ENCODE results near the gene CBX7. TPM values are rescaled to one million over a fixed set of nuclear protein-coding genes. Genes with fewer than 3 reads are reported as not detected.

Gene CBX7
- polyA plus RNA-seq, 3 donors: 3.1 to 18.0 (median 4.0) TPM

DNA sequence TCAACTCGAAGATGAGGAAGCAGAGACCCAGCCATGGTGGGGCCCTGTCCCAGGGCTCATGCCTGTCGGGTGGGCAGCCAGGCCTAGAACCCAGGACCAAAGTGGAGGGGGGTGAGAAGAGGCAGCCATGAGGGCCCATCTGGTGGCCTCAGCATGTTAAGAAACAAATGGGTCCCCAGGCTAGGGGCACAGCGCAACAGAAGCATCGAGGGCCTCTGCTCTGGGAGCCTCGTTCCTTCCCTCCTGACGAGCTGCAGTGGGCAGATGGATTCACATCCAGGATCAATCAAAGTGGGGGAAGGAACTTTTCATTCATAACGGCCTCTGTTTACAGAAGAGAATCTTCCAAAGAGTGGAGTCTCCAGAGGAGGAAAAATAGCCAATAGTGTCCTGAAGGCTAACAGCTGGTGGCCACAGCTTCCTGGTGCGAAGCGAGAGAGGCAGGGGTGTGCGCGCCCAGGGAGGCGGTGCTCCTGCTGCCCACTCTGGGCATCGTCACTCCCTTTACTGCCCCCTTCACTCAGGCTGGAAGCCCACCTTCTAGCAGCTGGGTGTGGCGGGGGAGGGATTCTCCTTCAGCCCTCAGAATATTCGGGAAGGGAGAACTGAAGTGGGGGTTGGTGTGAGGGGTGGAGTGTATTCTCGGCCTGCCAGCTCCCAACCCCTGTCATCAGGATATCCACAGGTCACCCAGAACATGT is 4.3 kb downstream of the CBX7 start:
- TF ChIP-seq, protein P1, sequence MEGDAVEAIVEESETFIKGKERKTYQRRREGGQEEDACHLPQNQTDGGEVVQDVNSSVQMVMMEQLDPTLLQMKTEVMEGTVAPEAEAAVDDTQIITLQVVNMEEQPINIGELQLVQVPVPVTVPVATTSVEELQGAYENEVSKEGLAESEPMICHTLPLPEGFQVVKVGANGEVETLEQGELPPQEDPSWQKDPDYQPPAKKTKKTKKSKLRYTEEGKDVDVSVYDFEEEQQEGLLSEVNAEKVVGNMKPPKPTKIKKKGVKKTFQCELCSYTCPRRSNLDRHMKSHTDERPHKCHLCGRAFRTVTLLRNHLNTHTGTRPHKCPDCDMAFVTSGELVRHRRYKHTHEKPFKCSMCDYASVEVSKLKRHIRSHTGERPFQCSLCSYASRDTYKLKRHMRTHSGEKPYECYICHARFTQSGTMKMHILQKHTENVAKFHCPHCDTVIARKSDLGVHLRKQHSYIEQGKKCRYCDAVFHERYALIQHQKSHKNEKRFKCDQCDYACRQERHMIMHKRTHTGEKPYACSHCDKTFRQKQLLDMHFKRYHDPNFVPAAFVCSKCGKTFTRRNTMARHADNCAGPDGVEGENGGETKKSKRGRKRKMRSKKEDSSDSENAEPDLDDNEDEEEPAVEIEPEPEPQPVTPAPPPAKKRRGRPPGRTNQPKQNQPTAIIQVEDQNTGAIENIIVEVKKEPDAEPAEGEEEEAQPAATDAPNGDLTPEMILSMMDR (IDR thresholded peaks at IDR 0.05): no peak
- Histone ChIP-seq H3K27ac (ENCODE audit: low read depth in 1 of 2, low read length in 2 of 2) (no peak overlapping the region), H3K9ac (ENCODE audit: insufficient read depth, low read length, poor library complexity, severe bottlenecking) (no peak overlapping the region), H3K36me3 (replicated peaks in 1 of 2; ENCODE audit: control insufficient read depth in 1 of 2, insufficient read depth in 2 of 2, low read length in 2 of 2) (peaks cover 2 to 20% of the 10 kb centered on the region in 2 donors), H3K4me1 (ENCODE audit: control insufficient read depth in 1 of 2, insufficient read depth in 2 of 2, low read length in 2 of 2) (peaks cover 35 to 45% of the 10 kb centered on the region in 2 donors), H2AFZ (ENCODE audit: insufficient read depth, low read depth, low read length, poor library complexity, severe bottlenecking) (no peak overlapping the region), H3K79me2 (ENCODE audit: insufficient read depth, low read length) (no peaks in the 10 kb centered on the region), H4K20me1 (ENCODE audit: insufficient read depth, low read length) (no peaks in the 10 kb centered on the region), H3K4me2 (replicated peaks; ENCODE audit: extremely low read depth, low read length, poor library complexity, severe bottlenecking) (no peak overlapping the region), H3K9me3 (replicated peaks in 1 of 2; ENCODE audit: control insufficient read depth in 1 of 2, insufficient read depth in 1 of 2, low read length in 2 of 2) (no peaks in the 10 kb centered on the region), H3K4me3 (replicated peaks in 1 of 3; ENCODE audit: low read depth in 2 of 3, low read length in 3 of 3) (no peak overlapping the region), H3K27me3 (ENCODE audit: control insufficient read depth in 2 of 2, insufficient read depth in 2 of 2, low read length in 2 of 2) (peaks cover 1 to 4% of the 10 kb centered on the region in 2 donors)
- intact Hi-C loops (cut with micrococcal nuclease): no loop called here
- 94% methylated on average over 5 of the region's 16 CpGs for WGBS (ENCODE audit: insufficient coverage)
- Mint-ChIP-seq H3K4me1 (peaks cover 38% of the 10 kb centered on the region), H3K36me3 (peaks cover 4 to 16% of the 10 kb centered on the region in 2 donors), H3K27ac (peak overlapping the region in 2 of 7 donors; percentile 15 to 55), H3K27me3 (ENCODE audit: low read depth in 3 of 3) (peaks cover under 1 to 5% (median 5%) of the 10 kb centered on the region in 3 donors), H3K9me3 (peaks cover 0 to under 1% (median 0%) of the 10 kb centered on the region in 7 donors), H3K4me3 (peak overlapping the region in 1 of 2 donors; percentile 24)
- DNase-seq: peak in 1 of 3 donors; percentile 3

DNA sequence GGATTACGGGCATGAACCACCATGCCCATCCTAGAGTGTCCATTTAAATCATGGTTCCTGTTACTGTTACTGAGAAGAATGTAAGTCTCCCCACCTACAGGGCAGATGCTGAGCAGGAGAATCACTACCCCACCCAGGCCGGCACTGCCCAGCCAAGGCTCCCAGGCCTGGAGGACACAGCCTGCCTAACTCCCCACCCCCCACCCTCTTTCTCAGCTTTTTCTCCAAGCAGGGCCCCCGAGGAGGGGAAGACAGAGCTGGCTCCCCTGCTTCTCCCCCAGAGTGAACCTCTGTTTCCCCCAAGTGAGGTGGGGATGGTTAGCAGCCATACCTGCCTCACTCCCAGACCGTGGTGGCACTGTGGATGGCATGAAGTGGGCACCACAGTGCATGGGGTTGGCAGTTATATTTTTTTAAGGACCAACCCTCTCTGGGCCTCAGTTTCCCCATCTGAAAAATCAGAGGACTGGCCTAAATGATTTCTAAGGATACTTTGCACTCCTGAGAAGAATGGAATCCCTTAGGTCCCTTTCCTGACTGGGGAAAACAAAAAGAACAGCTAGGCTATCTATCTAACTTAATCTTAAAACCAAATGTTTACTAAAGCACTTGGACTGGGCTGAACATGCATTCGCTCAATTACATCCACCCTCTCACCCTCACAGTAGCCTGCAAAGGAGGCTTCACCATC is 5.0 kb downstream of the CBX7 start:
- Histone ChIP-seq H3K9me3 (replicated peaks in 1 of 2; ENCODE audit: control insufficient read depth in 1 of 2, insufficient read depth in 1 of 2, low read length in 2 of 2) (no peaks in the 10 kb centered on the region), H2AFZ (ENCODE audit: insufficient read depth, low read depth, low read length, poor library complexity, severe bottlenecking) (no peak overlapping the region), H3K4me2 (replicated peaks; ENCODE audit: extremely low read depth, low read length, poor library complexity, severe bottlenecking) (no peak overlapping the region), H3K9ac (ENCODE audit: insufficient read depth, low read length, poor library complexity, severe bottlenecking) (no peak overlapping the region), H3K4me3 (replicated peaks in 1 of 3; ENCODE audit: low read depth in 2 of 3, low read length in 3 of 3) (no peak overlapping the region), H3K36me3 (replicated peaks in 1 of 2; ENCODE audit: control insufficient read depth in 1 of 2, insufficient read depth in 2 of 2, low read length in 2 of 2) (peaks cover 2 to 20% of the 10 kb centered on the region in 2 donors), H3K27ac (ENCODE audit: low read depth in 1 of 2, low read length in 2 of 2) (no peak overlapping the region), H3K79me2 (ENCODE audit: insufficient read depth, low read length) (no peaks in the 10 kb centered on the region), H3K27me3 (ENCODE audit: control insufficient read depth in 2 of 2, insufficient read depth in 2 of 2, low read length in 2 of 2) (no peaks in the 10 kb centered on the region), H4K20me1 (ENCODE audit: insufficient read depth, low read length) (no peaks in the 10 kb centered on the region), H3K4me1 (ENCODE audit: control insufficient read depth in 1 of 2, insufficient read depth in 2 of 2, low read length in 2 of 2) (peaks cover 31 to 40% of the 10 kb centered on the region in 2 donors)
- intact Hi-C loops (cut with micrococcal nuclease): no loop called here
- Mint-ChIP-seq H3K4me1 (peaks cover 35% of the 10 kb centered on the region), H3K9me3 (no peaks in the 10 kb centered on the region), H3K27me3 (ENCODE audit: low read depth in 3 of 3) (no peaks in the 10 kb centered on the region), H3K27ac (peak overlapping the region in 1 of 7 donors; percentile 21), H3K4me3 (peak overlapping the region in 1 of 2 donors; percentile 24), H3K36me3 (peaks cover 4 to 16% of the 10 kb centered on the region in 2 donors)
- WGBS (ENCODE audit: insufficient coverage): 100% methylated on average over 1 of the region's 5 CpGs
- TF ChIP-seq, protein P1 (IDR thresholded peaks at IDR 0.05): no peak
- DNase-seq: no peak

Data from CD14-positive monocyte (primary cell).